Activated naive CD4-positive, alpha-beta T cell treated with anti-CD3 and anti-CD28 coated beads, Interleukin-2, amount 50 U/mL, for 16 hours (primary cell): ENCODE measurements around the gene CILP2.

ENCODE experiments used
- DNase-seq: peaks from one replicate; pipeline ENCODE4 v3.0.0-alpha.2; 2020

CILP2 gene

GRCh38 chr19:19531951-19532805 is 5.9 kb upstream of the CILP2 start:
- peak; percentile 86 for DNase-seq

GRCh38 chr19:19532806-19533701 is 5.0 kb upstream of the CILP2 start:
- no peak for DNase-seq

GRCh38 chr19:19533841-19534240 is 4.2 kb upstream of the CILP2 start:
- DNase-seq: no peak

- no peak for DNase-seq
Measured at GRCh38 chr19:19534556-19535265, 3.4 kb upstream of the CILP2 start.

- no peak for DNase-seq
Measured at GRCh38 chr19:19535311-19536191, 2.5 kb upstream of the CILP2 start.

DNA sequence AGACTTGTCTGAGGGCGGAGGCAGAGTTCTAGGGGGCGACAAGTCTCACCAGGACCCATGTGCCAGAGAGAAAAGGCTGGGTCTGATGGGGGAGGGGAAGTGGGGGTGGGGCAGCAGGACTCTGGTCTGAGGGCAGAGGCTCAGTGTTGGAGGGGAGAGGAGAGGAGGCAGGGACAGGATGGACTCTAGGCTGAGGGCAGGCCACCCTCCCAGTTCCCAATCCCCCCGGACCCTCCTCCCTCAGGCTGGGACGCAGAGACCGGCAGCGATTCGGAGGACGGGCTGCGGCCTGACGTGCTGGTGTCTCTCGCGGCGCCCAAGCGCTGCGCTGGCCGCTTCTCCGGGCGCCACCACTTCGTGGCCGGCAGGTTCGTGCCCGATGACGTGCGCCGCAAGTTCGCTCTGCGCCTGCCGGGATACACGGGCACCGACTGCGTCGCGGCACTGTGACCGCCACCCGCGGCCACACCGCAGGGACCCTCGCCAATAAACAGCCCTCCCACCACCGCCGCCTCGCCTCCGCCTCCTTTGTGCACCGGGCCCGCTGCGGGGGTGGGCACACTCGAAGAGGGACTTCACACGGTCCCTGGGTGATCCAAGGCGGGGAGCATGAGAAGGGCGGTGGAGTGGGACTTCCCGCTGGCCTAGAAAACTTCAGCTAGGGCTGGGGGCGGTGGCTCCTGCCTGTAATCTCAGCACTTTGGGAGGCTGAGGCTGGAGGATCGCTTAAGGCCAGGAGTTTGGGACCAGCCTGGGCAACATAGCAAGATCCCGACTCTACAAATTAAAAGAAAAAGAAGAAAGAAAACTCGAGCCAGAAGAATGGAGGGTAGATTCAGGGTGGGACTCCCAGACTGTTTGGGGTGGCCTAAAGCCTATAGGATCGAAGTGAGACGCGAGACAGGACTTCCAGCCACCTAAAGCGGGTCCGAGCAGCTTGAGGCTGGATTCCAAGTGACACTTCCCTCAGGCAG is 703 bp upstream of the CILP2 start:
- no peak for DNase-seq

GRCh38 chr19:19538785-19539166 is 711 bp downstream of the CILP2 start:
- DNase-seq: no peak

GRCh38 chr19:19539698-19540063 is 1.6 kb downstream of the CILP2 start:
- no peak for DNase-seq

DNA sequence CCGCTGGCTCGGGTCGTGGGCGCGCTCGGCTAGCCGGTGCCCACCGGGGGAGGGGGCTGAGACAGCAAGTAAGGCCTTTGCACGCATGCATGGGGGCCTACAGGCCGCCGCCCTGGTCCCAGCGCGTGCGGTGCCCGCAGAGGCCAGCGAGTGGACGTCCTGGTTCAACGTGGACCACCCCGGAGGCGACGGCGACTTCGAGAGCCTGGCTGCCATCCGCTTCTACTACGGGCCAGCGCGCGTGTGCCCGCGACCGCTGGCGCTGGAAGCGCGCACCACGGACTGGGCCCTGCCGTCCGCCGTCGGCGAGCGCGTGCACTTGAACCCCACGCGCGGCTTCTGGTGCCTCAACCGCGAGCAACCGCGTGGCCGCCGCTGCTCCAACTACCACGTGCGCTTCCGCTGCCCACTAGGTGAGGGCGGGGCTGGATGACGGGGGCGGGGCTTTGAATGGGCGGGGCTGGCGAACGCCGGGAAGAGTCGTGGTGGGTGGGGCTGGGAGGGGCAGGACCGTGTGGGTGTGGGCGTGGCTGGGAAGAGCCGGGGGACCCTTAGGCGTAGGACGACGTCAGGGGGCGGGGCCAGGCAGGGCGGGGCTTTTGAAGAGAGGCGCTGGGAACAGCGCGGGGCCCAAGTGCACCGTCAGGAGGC is 2.1 kb downstream of the CILP2 start:
- peak; percentile 66 for DNase-seq

DNA sequence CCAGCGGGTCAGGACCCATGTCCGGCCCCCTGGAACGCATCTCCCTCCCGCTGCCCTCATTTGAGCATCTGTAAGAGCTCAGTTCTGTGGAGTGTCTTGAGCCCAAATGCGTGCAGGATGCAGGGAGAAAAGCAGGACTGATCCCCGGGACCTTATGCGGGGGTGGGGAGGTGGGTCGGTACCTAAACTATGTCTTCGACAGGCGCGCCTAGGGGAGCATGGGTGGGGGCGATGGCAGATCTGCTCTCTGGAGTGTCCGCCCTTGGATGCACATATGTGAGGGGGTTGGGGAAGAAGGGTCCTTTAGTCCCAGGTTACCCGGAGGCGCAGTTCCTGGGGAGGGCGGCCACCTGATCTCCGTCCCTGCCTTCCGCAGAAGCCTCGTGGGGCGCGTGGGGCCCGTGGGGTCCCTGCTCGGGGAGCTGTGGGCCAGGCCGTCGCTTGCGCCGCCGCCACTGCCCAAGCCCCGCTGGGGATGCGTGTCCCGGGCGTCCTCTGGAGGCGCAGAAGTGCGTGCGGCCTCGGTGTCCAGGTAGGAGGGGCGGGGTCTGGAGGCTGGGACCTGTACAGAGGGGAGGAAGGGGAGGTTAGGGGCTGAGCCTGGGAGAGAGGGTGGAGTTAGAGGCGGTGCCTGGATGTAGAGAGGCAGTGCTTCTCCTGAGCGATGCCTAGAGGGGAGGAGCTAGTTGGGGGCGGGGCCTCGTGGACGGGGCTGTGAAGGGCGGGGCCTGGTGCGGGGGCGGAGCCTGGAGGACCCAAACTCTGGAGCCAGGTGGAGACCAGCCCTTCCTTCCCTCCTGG is 2.9 kb downstream of the CILP2 start:
- DNase-seq: peak; percentile 80

DNA sequence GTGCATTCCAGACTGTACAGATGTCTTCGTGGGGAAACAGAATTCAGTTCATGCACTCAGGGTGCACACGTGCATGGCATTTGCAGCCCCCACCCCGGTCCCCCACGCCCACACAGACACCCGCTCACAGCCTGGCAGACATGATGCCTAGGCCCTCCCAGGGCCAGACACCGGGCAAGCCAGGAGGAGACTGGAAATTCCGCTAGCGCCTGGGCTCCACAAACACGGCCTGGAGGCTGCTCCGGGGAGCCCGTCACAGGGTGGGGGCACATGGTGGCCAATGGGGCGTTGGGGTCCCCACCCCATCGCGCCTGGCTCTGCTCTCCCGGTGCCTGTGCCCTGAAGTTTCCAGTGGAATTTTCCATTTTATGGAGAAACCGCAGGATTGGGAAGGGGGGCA is 3.6 kb downstream of the CILP2 start:
- no peak for DNase-seq

- no peak for DNase-seq
Measured at GRCh38 chr19:19542507-19542906, 4.4 kb downstream of the CILP2 start.

DNA sequence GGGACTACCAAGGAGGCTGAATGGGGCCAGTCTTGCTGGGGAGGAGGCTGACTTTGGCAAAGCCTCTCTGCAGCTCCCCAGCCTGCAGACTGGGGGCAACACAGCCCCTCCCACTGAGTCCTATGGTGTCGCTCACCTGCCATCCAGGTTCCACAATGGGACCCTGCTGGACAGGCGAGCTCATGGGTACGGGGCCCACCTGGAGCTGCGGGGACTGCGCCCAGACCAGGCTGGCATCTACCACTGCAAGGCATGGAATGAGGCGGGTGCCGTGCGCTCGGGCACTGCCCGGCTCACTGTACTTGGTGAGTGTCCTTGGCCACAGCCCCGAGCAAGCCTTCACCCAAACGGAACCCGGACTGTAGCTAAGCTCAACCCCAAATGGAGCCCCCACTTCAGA is 5.0 kb downstream of the CILP2 start:
- DNase-seq: no peak

DNA sequence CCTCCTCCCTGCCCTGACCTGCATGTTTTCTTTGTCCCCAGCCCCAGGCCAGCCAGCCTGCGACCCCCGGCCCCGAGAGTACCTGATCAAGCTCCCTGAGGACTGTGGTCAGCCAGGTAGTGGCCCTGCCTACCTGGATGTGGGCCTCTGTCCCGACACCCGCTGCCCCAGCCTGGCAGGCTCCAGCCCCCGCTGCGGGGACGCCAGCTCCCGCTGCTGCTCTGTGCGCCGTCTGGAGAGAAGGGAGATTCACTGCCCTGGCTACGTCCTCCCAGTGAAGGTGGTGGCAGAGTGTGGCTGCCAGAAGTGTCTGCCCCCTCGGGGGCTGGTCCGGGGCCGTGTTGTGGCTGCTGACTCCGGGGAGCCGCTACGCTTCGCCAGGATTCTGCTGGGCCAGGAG is 5.6 kb downstream of the CILP2 start:
- no peak for DNase-seq

GRCh38 chr19:19544257-19544953 is 6.3 kb downstream of the CILP2 start:
- DNase-seq: no peak

- no peak for DNase-seq
Measured at GRCh38 chr19:19544954-19545591, 7.0 kb downstream of the CILP2 start.

DNA sequence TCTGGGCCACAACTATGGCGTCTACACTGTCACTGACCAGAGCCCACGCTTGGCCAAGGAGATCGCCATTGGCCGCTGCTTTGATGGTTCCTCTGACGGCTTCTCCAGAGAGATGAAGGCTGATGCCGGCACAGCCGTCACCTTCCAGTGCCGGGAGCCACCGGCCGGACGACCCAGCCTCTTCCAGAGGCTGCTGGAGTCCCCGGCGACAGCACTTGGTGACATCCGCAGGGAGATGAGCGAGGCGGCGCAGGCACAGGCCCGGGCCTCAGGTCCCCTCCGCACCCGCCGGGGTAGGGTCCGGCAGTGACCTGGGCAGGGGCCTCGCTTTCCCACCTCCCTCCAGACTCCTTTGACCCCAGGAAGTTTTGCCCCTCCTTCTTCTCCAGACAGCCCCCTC is 7.6 kb downstream of the CILP2 start:
- no peak for DNase-seq

DNA sequence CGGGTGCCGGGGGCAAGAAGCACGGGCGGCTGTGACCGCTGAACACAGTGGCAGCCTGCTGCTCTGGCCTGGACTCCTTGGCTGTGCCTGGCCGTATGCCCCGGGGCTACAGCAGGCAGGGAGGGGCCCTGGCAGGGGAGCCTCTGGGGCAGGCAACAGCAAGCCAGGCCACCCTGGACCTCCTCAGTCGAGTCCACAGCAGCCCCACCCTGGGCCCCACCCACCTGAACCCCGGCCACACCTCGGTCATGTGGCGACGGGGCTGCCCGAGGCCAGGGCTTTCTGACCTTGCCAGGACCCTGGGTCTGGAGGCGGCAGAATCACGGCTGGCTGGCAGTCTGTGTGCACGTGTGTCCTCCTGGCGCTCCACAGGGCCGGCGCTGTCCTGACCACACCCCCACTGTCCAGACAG is 8.7 kb downstream of the CILP2 start:
- DNase-seq: no peak
